ENCODE results near the gene PEBP1. TPM values are rescaled to one million over a fixed set of nuclear protein-coding genes. Genes with fewer than 3 reads are reported as not detected.

The PEBP1 gene
- total RNA-seq, 1 experiment from 2014 or later, result 168 TPM

DNA sequence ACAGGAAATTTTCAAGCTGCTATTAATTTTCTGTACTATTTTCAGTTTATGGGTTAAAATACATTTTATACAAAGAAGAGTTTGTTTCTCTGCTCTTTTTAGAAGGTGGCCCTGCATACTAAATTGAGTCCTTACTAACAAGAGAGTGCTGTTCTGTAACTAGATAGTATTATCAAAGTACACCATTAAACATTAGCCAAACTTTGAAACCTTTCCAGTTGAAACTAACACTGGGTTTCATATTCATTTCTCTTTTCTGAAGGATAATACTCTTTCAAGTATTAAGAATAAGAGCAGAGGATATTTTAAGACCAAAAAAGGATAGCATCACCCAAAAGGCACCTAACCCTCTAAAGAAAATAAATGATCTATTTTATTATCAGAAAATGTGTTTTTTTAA is 47.2 kb downstream of the PEBP1 start:
- no TSS peak for BruUV-seq (replicated peaks)
- H3K27ac ChIP-seq (ENCODE audit: low read length), result no peak overlapping the region; the same call in 1 of the 2 replicates
- no peaks in the 10 kb centered on the region for H3K36me3 ChIP-seq (ENCODE audit: control insufficient read depth, insufficient read depth, low read length)
- no peaks in the 10 kb centered on the region for H3K9me3 ChIP-seq (ENCODE audit: control insufficient read depth, insufficient read depth, low read depth, low read length)
- in situ Hi-C loops (cut with HindIII; ENCODE audit: low pct_unique_long_range_greater_than_20kb, low sequenced_read_pairs) (no loop called here), intact Hi-C loops (cut with micrococcal nuclease; ENCODE audit: unreplicated experiment) (loop anchor here (2.0 kb wide), 1 partner anchor 192 kb away; no protein-coding TSS in a partner anchor)
- ChIA-PET POLR2A (no interaction called here), CTCF (interaction anchor here (1.0 to 2.3 kb wide), 2 partner anchors 192 to 195 kb away, joined by 3 to 13 read pairs; no protein-coding TSS in a partner anchor)
- DNase-seq (ENCODE audit: low read depth, low spot score), result no peak
- TF ChIP-seq POLR2AphosphoS5 (IDR thresholded peaks at IDR 0.05; ENCODE audit: low read depth, low read length) (no peak), TCF7L2 (IDR thresholded peaks at IDR 0.05; ENCODE audit: low read depth, low read length) (no peak)
- TF ChIP-seq, protein P1, sequence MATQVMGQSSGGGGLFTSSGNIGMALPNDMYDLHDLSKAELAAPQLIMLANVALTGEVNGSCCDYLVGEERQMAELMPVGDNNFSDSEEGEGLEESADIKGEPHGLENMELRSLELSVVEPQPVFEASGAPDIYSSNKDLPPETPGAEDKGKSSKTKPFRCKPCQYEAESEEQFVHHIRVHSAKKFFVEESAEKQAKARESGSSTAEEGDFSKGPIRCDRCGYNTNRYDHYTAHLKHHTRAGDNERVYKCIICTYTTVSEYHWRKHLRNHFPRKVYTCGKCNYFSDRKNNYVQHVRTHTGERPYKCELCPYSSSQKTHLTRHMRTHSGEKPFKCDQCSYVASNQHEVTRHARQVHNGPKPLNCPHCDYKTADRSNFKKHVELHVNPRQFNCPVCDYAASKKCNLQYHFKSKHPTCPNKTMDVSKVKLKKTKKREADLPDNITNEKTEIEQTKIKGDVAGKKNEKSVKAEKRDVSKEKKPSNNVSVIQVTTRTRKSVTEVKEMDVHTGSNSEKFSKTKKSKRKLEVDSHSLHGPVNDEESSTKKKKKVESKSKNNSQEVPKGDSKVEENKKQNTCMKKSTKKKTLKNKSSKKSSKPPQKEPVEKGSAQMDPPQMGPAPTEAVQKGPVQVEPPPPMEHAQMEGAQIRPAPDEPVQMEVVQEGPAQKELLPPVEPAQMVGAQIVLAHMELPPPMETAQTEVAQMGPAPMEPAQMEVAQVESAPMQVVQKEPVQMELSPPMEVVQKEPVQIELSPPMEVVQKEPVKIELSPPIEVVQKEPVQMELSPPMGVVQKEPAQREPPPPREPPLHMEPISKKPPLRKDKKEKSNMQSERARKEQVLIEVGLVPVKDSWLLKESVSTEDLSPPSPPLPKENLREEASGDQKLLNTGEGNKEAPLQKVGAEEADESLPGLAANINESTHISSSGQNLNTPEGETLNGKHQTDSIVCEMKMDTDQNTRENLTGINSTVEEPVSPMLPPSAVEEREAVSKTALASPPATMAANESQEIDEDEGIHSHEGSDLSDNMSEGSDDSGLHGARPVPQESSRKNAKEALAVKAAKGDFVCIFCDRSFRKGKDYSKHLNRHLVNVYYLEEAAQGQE (IDR thresholded peaks at IDR 0.05; ENCODE audit: insufficient read depth in 1 of 2, low read depth in 2 of 2, low read length in 1 of 2), result no peak
- no peak for ATAC-seq
- H3K4me1 ChIP-seq (ENCODE audit: control insufficient read depth, insufficient read depth, low read length), result no peaks in the 10 kb centered on the region
- no peak overlapping the region for H3K4me3 ChIP-seq (ENCODE audit: low read depth in 2 of 2, low read length in 2 of 2)
- no peaks in the 10 kb centered on the region for H3K27me3 ChIP-seq (ENCODE audit: control insufficient read depth, insufficient read depth, low read length)

DNA sequence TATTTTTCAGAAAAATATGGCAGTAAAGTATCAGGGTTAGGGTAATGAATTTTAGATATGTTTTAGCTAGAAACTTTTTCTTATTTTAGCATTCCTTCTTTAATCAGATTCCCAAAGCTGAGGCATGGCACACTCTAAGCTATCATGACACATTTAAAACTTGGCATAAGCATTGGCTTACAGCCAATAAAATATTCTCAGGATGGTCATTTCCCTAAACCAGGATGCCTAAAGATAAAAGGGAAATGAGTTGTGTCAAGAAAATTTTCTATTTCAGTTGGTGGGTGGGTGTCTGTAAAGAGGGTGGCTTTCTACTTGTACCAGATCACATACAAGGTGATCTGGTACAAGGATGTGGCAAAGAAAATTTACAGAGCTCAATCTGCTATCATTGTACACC is 47.8 kb downstream of the PEBP1 start:
- Histone ChIP-seq H3K9me3 (ENCODE audit: control insufficient read depth, insufficient read depth, low read depth, low read length) (no peaks in the 10 kb centered on the region), H3K27me3 (ENCODE audit: control insufficient read depth, insufficient read depth, low read length) (no peaks in the 10 kb centered on the region), H3K4me1 (ENCODE audit: control insufficient read depth, insufficient read depth, low read length) (no peaks in the 10 kb centered on the region), H3K36me3 (ENCODE audit: control insufficient read depth, insufficient read depth, low read length) (no peaks in the 10 kb centered on the region), H3K4me3 (ENCODE audit: low read depth in 2 of 2, low read length in 2 of 2) (no peak overlapping the region), H3K27ac (ENCODE audit: low read length) (no peak overlapping the region)
- ChIA-PET CTCF (interaction anchor here (0.5 to 1.4 kb wide), 2 partner anchors 184 to 192 kb away, joined by 3 to 8 read pairs; partner anchors contain the start of gene SUDS3), POLR2A (no interaction called here)
- BruUV-seq (replicated peaks), result no TSS peak
- intact Hi-C loops (cut with micrococcal nuclease; ENCODE audit: unreplicated experiment), result loop anchor here (2.0 kb wide), 1 partner anchor 191 kb away; no protein-coding TSS in a partner anchor
- in situ Hi-C loops (cut with HindIII; ENCODE audit: low pct_unique_long_range_greater_than_20kb, low sequenced_read_pairs), result no loop called here
- TF ChIP-seq, protein P1 (IDR thresholded peaks at IDR 0.05; ENCODE audit: insufficient read depth in 1 of 2, low read depth in 2 of 2, low read length in 1 of 2), result no peak
- TF ChIP-seq TCF7L2 (IDR thresholded peaks at IDR 0.05; ENCODE audit: low read depth, low read length) (no peak), POLR2AphosphoS5 (IDR thresholded peaks at IDR 0.05; ENCODE audit: low read depth, low read length) (no peak), SIN3A (IDR thresholded peaks at IDR 0.05; ENCODE audit: borderline replicate concordance, insufficient read depth, low read depth, low read length) (no peak)
- TF ChIP-seq, protein P2, sequence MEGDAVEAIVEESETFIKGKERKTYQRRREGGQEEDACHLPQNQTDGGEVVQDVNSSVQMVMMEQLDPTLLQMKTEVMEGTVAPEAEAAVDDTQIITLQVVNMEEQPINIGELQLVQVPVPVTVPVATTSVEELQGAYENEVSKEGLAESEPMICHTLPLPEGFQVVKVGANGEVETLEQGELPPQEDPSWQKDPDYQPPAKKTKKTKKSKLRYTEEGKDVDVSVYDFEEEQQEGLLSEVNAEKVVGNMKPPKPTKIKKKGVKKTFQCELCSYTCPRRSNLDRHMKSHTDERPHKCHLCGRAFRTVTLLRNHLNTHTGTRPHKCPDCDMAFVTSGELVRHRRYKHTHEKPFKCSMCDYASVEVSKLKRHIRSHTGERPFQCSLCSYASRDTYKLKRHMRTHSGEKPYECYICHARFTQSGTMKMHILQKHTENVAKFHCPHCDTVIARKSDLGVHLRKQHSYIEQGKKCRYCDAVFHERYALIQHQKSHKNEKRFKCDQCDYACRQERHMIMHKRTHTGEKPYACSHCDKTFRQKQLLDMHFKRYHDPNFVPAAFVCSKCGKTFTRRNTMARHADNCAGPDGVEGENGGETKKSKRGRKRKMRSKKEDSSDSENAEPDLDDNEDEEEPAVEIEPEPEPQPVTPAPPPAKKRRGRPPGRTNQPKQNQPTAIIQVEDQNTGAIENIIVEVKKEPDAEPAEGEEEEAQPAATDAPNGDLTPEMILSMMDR (IDR thresholded peaks at IDR 0.05), result no peak
- ATAC-seq, result no peak
- DNase-seq (ENCODE audit: low read depth, low spot score), result no peak

Data from Panc1 (cell line).